SJSA1 (cell line): ENCODE measurements around the gene TCF7L2. TPM values are rescaled to one million over a fixed set of nuclear protein-coding genes. Genes with fewer than 3 reads are reported as not detected.

Experiments
- DNase-seq, 2 experiments: peaks; one replicate each; pipeline ENCODE4 v3.0.0-alpha.2; 2015 to 2020; ENCODE audit warnings: low spot score in 2 of 2, low read depth in 1 of 2
- H3K27ac ChIP-seq: fragments of 250-450 bp; sonication (Bioruptor Pico); 2 replicates; pipeline ENCODE4 v1.5.1; 2020; ENCODE audit warnings: mild to moderate bottlenecking, moderate library complexity
- H3K27me3 ChIP-seq: fragments of 250-450 bp; sonication (Bioruptor Pico); replicated peaks from 2 replicates; pipeline ENCODE4 v1.5.1; 2020; ENCODE audit warnings: mild to moderate bottlenecking, moderate library complexity
- H3K36me3 ChIP-seq: fragments of 250-450 bp; sonication (Bioruptor Pico); 2 replicates; pipeline ENCODE4 v1.5.1; 2020; ENCODE audit warnings: mild to moderate bottlenecking
- H3K4me1 ChIP-seq: fragments of 250-450 bp; sonication (Bioruptor Pico); replicated peaks from 2 replicates; pipeline ENCODE4 v1.6.1; 2021; ENCODE audit warnings: mild to moderate bottlenecking
- H3K4me3 ChIP-seq: fragments of 250-450 bp; sonication (Bioruptor Pico); 2 replicates; pipeline ENCODE4 v1.5.1; 2020; ENCODE audit warnings: mild to moderate bottlenecking
- H3K9me3 ChIP-seq: fragments of 250-450 bp; sonication (Bioruptor Pico); replicated peaks from 2 replicates; pipeline ENCODE4 v1.5.1; 2020; ENCODE audit warnings: mild to moderate bottlenecking
- total RNA-seq: library from RNA; depleted of rRNA; stranded (reverse); fragments of >200 nt; shearing (Covaris generic); gene quantifications from 2 replicates; pipeline ENCODE4 v1.2.3, GENCODE V29; 2014

TCF7L2 gene
- total RNA-seq, 1 experiment from 2014 or later: 4.4 TPM

DNA sequence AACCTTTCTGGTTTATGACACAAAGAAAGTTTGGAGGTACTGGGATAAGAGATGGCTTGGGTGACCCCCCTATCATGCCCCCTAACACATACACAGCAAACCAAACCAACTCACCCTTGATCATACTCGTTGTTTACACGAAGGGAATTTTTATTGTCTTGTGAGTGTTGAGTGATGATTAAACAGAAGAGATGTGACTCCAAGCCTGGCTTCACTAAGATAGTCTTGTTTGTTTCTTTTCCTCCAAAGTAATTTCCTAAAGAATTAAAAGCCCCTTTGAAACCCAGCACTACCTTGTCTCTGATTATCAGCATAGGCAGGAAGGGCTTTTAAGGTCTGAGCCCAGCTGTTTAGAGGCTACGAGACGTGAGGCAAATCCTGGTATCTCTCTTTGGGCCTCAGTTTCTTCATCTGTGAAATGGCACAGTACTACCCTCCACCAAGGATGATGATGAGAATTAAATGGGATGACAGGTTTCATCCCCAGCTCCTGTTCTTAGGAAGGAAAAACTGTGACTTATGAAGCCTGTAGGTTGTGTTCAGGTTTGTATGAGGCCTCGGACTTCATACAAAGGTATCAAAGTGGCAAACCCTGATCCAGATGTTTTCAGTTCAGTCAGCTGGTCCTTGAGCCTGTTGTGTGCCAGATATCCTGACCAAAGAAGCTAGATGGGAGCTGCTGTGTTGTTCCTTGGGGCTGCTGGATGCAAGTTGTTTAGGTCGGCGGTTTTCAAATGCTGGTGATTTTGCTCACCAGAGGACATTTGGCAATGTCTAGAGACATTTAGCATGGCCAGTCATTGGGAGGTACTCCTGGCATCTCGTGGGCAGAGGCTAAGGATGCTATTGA lies 51.8 kb downstream of the TCF7L2 start:
- Histone ChIP-seq H3K27ac (no peak overlapping the region), H3K4me1 (peaks cover 17% of the 10 kb centered on the region), H3K27me3 (no peaks in the 10 kb centered on the region), H3K4me3 (no peak overlapping the region), H3K36me3 (peaks cover 23% of the 10 kb centered on the region), H3K9me3 (no peaks in the 10 kb centered on the region)
- DNase-seq: peak in 1 of 2 experiments; percentile 55

GRCh38 chr10:113002449-113002777 lies 52.4 kb downstream of the TCF7L2 start:
- no peak overlapping the region for H3K27ac ChIP-seq
- DNase-seq: no peak
- no peak overlapping the region for H3K4me3 ChIP-seq
- H3K4me1 ChIP-seq: peaks cover 17% of the 10 kb centered on the region
- H3K27me3 ChIP-seq: no peaks in the 10 kb centered on the region
- H3K36me3 ChIP-seq: peaks cover 23% of the 10 kb centered on the region
- no peaks in the 10 kb centered on the region for H3K9me3 ChIP-seq

GRCh38 chr10:113003052-113003451 lies 53.0 kb downstream of the TCF7L2 start:
- DNase-seq: no peak
- Histone ChIP-seq H3K36me3 (peaks cover 23% of the 10 kb centered on the region), H3K4me1 (peaks cover 17% of the 10 kb centered on the region), H3K4me3 (no peak overlapping the region), H3K9me3 (no peaks in the 10 kb centered on the region), H3K27ac (no peak overlapping the region), H3K27me3 (no peaks in the 10 kb centered on the region)

DNA sequence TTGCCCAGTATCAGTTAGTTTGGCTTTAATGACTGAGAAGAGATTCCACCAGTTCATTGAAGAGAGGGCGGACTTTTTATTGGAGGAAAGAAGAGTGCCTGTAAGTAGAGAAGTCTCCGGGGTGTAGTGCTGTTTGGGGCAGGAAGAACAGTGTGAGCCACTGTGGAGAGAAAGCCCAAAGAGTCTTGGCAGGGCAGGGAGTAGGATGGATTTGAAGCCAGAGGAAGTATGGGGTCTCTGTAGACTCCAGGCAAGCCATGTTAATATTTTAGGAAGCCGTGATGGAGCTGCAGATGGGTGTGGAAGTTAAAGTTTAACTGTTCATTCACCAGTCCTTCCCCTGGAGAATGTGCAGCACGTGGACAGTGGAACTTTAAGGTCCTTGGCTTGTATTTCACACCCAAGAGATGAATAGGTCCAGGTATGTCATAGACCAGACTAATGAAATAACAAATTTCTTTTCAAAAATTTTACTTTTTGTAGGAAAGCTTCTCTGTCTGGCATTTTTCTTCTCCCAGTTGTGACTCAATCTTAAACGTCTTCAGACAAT lies 54.1 kb downstream of the TCF7L2 start:
- Histone ChIP-seq H3K4me1 (peaks cover 17% of the 10 kb centered on the region), H3K36me3 (peaks cover 20% of the 10 kb centered on the region), H3K9me3 (no peaks in the 10 kb centered on the region), H3K4me3 (no peak overlapping the region), H3K27me3 (no peaks in the 10 kb centered on the region), H3K27ac (no peak overlapping the region)
- no peak for DNase-seq

GRCh38 chr10:113005380-113005779 lies 55.3 kb downstream of the TCF7L2 start:
- Histone ChIP-seq H3K36me3 (peaks cover 22% of the 10 kb centered on the region), H3K27ac (no peak overlapping the region), H3K9me3 (no peaks in the 10 kb centered on the region), H3K4me3 (no peak overlapping the region), H3K4me1 (peaks cover 17% of the 10 kb centered on the region), H3K27me3 (no peaks in the 10 kb centered on the region)
- no peak for DNase-seq

- H3K27me3 ChIP-seq: no peaks in the 10 kb centered on the region
- no peak overlapping the region for H3K4me3 ChIP-seq
- H3K4me1 ChIP-seq: peaks cover 7% of the 10 kb centered on the region
- no peaks in the 10 kb centered on the region for H3K9me3 ChIP-seq
- no peak overlapping the region for H3K27ac ChIP-seq
- DNase-seq: no peak
- H3K36me3 ChIP-seq: peaks cover 22% of the 10 kb centered on the region
Measured at GRCh38 chr10:113006656-113007342, 56.8 kb downstream of the TCF7L2 start.

GRCh38 chr10:113007343-113007771 lies 57.3 kb downstream of the TCF7L2 start:
- no peaks in the 10 kb centered on the region for H3K27me3 ChIP-seq
- no peak overlapping the region for H3K4me3 ChIP-seq
- no peaks in the 10 kb centered on the region for H3K9me3 ChIP-seq
- no peak overlapping the region for H3K27ac ChIP-seq
- peaks cover 22% of the 10 kb centered on the region for H3K36me3 ChIP-seq
- DNase-seq: no peak
- peaks cover 2% of the 10 kb centered on the region for H3K4me1 ChIP-seq

GRCh38 chr10:113007821-113008220 lies 57.8 kb downstream of the TCF7L2 start:
- no peaks in the 10 kb centered on the region for H3K9me3 ChIP-seq
- no peaks in the 10 kb centered on the region for H3K4me1 ChIP-seq
- H3K4me3 ChIP-seq: no peak overlapping the region
- H3K27me3 ChIP-seq: no peaks in the 10 kb centered on the region
- DNase-seq: no peak
- H3K36me3 ChIP-seq: peaks cover 22% of the 10 kb centered on the region
- no peak overlapping the region for H3K27ac ChIP-seq

DNA sequence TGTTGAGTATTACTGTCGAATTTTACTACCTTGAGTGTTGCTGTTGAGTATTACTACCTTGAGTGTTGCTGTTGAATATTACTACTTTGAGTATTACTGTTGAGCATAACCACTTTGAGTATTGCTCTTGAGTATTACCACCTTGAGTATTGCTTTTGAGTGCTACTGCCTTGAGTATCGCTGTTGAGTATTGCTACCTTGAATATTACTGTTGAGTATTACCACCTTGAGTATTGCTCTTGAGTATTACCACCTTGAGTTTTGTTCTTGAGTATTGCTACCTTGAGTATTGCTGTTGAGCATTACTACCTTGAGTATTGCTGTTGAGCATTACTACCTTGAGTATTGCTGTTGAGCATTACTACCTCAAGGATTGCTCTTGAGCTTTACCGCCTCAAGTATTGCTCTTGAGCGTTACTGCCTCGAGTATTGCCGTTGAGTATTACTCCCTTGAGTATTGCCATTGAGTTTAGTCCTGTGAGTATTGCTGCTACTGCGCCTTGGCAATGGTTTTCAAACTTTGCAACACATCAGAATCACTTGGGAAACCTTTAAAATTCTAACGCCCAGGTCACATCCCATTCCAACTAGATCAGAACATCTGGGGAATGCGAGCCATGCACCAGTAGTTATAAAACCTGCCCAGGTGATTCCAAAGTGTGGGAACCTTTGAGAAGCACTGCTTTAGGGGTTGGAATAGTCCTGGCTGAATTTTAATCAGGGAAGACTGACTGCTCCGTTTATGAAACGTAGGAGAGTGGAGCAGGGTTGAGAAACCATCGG lies 61.7 kb downstream of the TCF7L2 start:
- H3K36me3 ChIP-seq: peaks cover 4% of the 10 kb centered on the region
- H3K27ac ChIP-seq: no peak overlapping the region
- DNase-seq: no peak
- no peaks in the 10 kb centered on the region for H3K9me3 ChIP-seq
- H3K4me1 ChIP-seq: no peaks in the 10 kb centered on the region
- no peak overlapping the region for H3K4me3 ChIP-seq
- H3K27me3 ChIP-seq: no peaks in the 10 kb centered on the region

DNA sequence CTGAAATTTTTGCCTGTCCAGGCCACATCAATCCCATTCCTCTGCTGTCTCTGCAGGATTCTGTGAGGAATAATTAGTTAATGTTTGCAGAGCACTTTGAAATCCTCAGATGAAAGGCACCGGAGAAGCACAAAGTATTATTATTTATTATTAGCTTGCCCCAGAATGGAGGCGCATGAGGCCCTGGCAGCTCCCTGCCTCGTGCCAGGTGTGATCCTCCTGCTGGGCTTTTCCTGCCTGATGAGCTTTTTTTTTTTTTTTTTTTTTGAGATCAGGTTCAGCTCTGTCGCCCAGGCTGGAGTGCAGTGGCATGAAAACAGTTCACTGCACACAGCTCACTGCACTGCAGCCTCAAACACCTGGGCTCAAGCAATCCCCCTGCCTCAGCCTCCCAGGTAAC lies 65.2 kb downstream of the TCF7L2 start:
- no peaks in the 10 kb centered on the region for H3K9me3 ChIP-seq
- H3K4me3 ChIP-seq: no peak overlapping the region
- DNase-seq: no peak
- peaks cover 5% of the 10 kb centered on the region for H3K4me1 ChIP-seq
- H3K27me3 ChIP-seq: no peaks in the 10 kb centered on the region
- no peak overlapping the region for H3K27ac ChIP-seq
- no peaks in the 10 kb centered on the region for H3K36me3 ChIP-seq

- Histone ChIP-seq H3K27ac (no peak overlapping the region), H3K36me3 (peaks cover 7% of the 10 kb centered on the region; the same call in 1 of the 2 replicates), H3K4me1 (peaks cover 14% of the 10 kb centered on the region), H3K4me3 (no peak overlapping the region), H3K27me3 (no peaks in the 10 kb centered on the region), H3K9me3 (no peaks in the 10 kb centered on the region)
- no peak for DNase-seq
Measured at GRCh38 chr10:113017376-113017775, 67.3 kb downstream of the TCF7L2 start.

DNA sequence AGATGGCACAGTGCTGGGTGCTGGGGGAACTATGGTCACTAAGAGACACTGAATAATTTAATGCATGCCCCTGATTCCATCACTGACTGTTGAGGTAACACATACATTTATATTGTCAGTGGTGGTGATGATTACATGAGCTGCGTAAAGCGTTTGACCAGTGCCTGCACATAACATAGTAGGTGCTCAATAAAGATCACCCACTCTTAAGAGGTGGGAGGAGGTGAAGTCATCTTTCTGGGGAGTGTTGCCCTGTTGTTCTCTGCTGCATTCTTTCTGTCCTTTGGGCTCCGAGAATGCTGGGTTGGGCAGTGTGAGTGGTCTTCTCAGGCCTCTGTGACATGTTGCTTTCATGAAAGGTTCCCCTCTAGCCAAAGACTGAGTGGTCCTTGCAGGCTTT lies 68.0 kb downstream of the TCF7L2 start:
- Histone ChIP-seq H3K9me3 (no peaks in the 10 kb centered on the region), H3K27ac (no peak overlapping the region), H3K4me3 (no peak overlapping the region), H3K27me3 (no peaks in the 10 kb centered on the region), H3K4me1 (peaks cover 14% of the 10 kb centered on the region), H3K36me3 (peaks cover 7% of the 10 kb centered on the region; the same call in 1 of the 2 replicates)
- no peak for DNase-seq

- no peak for DNase-seq
- Histone ChIP-seq H3K9me3 (no peaks in the 10 kb centered on the region), H3K4me3 (no peak overlapping the region), H3K27ac (no peak overlapping the region), H3K4me1 (peaks cover 14% of the 10 kb centered on the region), H3K27me3 (no peaks in the 10 kb centered on the region), H3K36me3 (peaks cover 7% of the 10 kb centered on the region; the same call in 1 of the 2 replicates)
Measured at GRCh38 chr10:113019096-113019495, 69.0 kb downstream of the TCF7L2 start.
